HepG2 (cell line): ENCODE results near the gene ANTXR1. TPM values are rescaled to one million over a fixed set of nuclear protein-coding genes. Genes with fewer than 3 reads are reported as not detected.

Experiments used
- ATAC-seq: fragments of 200-7000 bp; cut with Tn5 transposase; 3 replicates; pipeline ENCODE4 v1.9.1; 2020; ENCODE audit warnings: mild to moderate bottlenecking, moderate library complexity
- BruUV-seq: library from RNA; stranded (reverse); fragments of 400-500 nt; replicated peaks from 2 replicates; lab custom pipeline; 2021; lab: Mats Ljungman, UMichigan
- CTCF ChIA-PET: fragments of 300-600 bp; formaldehyde crosslinking; extraction: SDS; loops from one replicate; lab custom pipeline; 2021; ENCODE audit warnings: low total read pairs, inconsistent platforms, low intra/inter-chr PET ratio; lab: Yijun Ruan, JAX
- POLR2A ChIA-PET: fragments of 350-600 bp; sonication (Branson Sonifier 250); formaldehyde crosslinking; loops from one replicate; lab custom pipeline; 2020; ENCODE audit warnings: antibody characterized with exemption, inconsistent platforms; lab: Yijun Ruan, JAX
- DNase-seq: peaks from one replicate; pipeline ENCODE4 v3.0.0-alpha.2; 2015; ENCODE audit warnings: low spot score
- FAIRE-seq: peaks from 3 replicates; lab custom pipeline; 2011; peaks lifted over from hg19 to GRCh38; lab: Jason Lieb, UNC
- H2AFZ ChIP-seq: one replicate; pipeline ENCODE4 v1.6.1; 2011; ENCODE audit warnings: low read length, inconsistent platforms
- H3K27ac ChIP-seq: fragments of 300-600 bp; 3 replicates; pipeline ENCODE4 v1.8.0; 2011; ENCODE audit warnings: mixed run types, mild to moderate bottlenecking, mixed read lengths, low read length, inconsistent platforms; ENCODE audit not compliant: insufficient read depth; ENCODE audit errors: extremely low read length
- H3K27me3 ChIP-seq, 2 experiments: fragments of 200-600 bp in 1 of 2; 2 replicates in 1 of 2; 3 replicates in 1 of 2; pipeline versions ENCODE4 v1.6.0 to v1.8.0; 2011; ENCODE audit warnings: low read length in 2 of 2, mild to moderate bottlenecking in 2 of 2, moderate library complexity in 2 of 2, inconsistent platforms in 1 of 2; ENCODE audit not compliant: insufficient read depth in 2 of 2, control insufficient read depth in 1 of 2
- H3K36me3 ChIP-seq, 2 experiments: fragments of 200-600 bp in 1 of 2; replicated peaks in 1 of 2; 2 replicates in 1 of 2; 3 replicates in 1 of 2; pipeline versions ENCODE4 v1.5.1 to v1.8.0; 2011; ENCODE audit warnings: low read length in 2 of 2, inconsistent platforms in 1 of 2; ENCODE audit not compliant: insufficient read depth in 2 of 2, control insufficient read depth in 1 of 2
- H3K4me1 ChIP-seq: 2 replicates; pipeline ENCODE4 v1.5.1; 2012; ENCODE audit warnings: low read length, inconsistent platforms; ENCODE audit not compliant: insufficient read depth
- H3K4me2 ChIP-seq: 2 replicates; pipeline ENCODE4 v1.6.0; 2011; ENCODE audit warnings: low read depth, low read length, inconsistent platforms
- H3K4me3 ChIP-seq, 3 experiments: fragments of 200-600 bp in 1 of 3; sonication (generic), shearing (Covaris generic) in 1 of 3; replicated peaks in 1 of 3; 2 replicates each; pipeline ENCODE4 v1.5.1; 2011 to 2016; ENCODE audit warnings: low read length in 3 of 3, inconsistent platforms in 2 of 3, low read depth in 2 of 3, mild to moderate bottlenecking in 2 of 3, control low read depth in 1 of 3, mixed read lengths in 1 of 3; ENCODE audit not compliant: insufficient read depth in 1 of 3
- H3K79me2 ChIP-seq: one replicate; pipeline ENCODE4 v1.6.1; 2011; ENCODE audit warnings: low read length, inconsistent platforms; ENCODE audit not compliant: insufficient read depth
- H3K9ac ChIP-seq: 2 replicates; pipeline ENCODE4 v1.6.0; 2011; ENCODE audit warnings: mild to moderate bottlenecking, low read depth, low read length, inconsistent platforms; ENCODE audit not compliant: insufficient read depth
- H3K9me3 ChIP-seq: 2 replicates; pipeline ENCODE4 v1.5.1; 2012; ENCODE audit warnings: mild to moderate bottlenecking, low read length
- H4K20me1 ChIP-seq: 2 replicates; pipeline ENCODE4 v1.6.0; 2011; ENCODE audit warnings: inconsistent platforms, mild to moderate bottlenecking, low read length, moderate library complexity; ENCODE audit not compliant: insufficient read depth
- ATM ChIP-seq: fragments of 450-650 bp; IDR thresholded peaks from 2 replicates; pipeline ENCODE4 v1.7.1; 2017; ENCODE audit warnings: mild to moderate bottlenecking, borderline replicate concordance
- DPF2 ChIP-seq: sonication (generic); formaldehyde crosslinking; IDR thresholded peaks from 2 replicates; pipeline ENCODE4 v1.4.0; 2020; ENCODE audit warnings: mild to moderate bottlenecking, low read depth, missing genetic modification reagents, borderline replicate concordance
- JARID2 ChIP-seq: sonication (generic); formaldehyde crosslinking; IDR thresholded peaks from 2 replicates; pipeline ENCODE4 v1.8.1; 2023; ENCODE audit warnings: missing genetic modification reagents, inconsistent platforms; ENCODE audit not compliant: insufficient replicate concordance
- LCORL ChIP-seq, 2 experiments: fragments of 450-650 bp in 1 of 2; sonication (generic) in 1 of 2; formaldehyde crosslinking in 1 of 2; IDR thresholded peaks; 2 replicates each; pipeline versions ENCODE4 v1.5.0 to v1.6.1; 2017 to 2020; ENCODE audit warnings: antibody characterized with exemption in 1 of 2, missing genetic modification reagents in 1 of 2
- MAZ ChIP-seq, 2 experiments: sonication (generic) in 1 of 2; formaldehyde crosslinking in 1 of 2; IDR thresholded peaks; 2 replicates each; pipeline versions ENCODE4 v1.5.0 to v1.6.1; 2012 to 2020; ENCODE audit warnings: low read depth in 2 of 2, mild to moderate bottlenecking in 2 of 2, borderline replicate concordance in 1 of 2, improper control_type of control experiment in 1 of 2, low read length in 1 of 2, missing genetic modification reagents in 1 of 2, moderate library complexity in 1 of 2
- RAD51 ChIP-seq: fragments of 450-650 bp; IDR thresholded peaks from 2 replicates; pipeline ENCODE4 v1.6.1; 2016; ENCODE audit warnings: borderline replicate concordance
- RFXANK ChIP-seq: IDR thresholded peaks from 2 replicates; pipeline ENCODE4 v1.6.1; 2016
- SP140L ChIP-seq: sonication (generic); formaldehyde crosslinking; IDR thresholded peaks from 2 replicates; pipeline ENCODE4 v1.4.0; 2020; ENCODE audit warnings: missing genetic modification reagents, borderline replicate concordance
- SRSF1 ChIP-seq: fragments of 200-400 bp; formaldehyde crosslinking; optimal IDR thresholded peaks from 2 replicates; pipeline ENCODE3; 2017; ENCODE audit warnings: mild to moderate bottlenecking, low read depth, low read length, moderate library complexity
- SSRP1 ChIP-seq: IDR thresholded peaks from 2 replicates; pipeline ENCODE4 v1.6.1; 2016; ENCODE audit warnings: control low read depth
- TAF1 ChIP-seq: sonication (generic); formaldehyde crosslinking; IDR thresholded peaks from 2 replicates; pipeline ENCODE4 v1.4.0; 2020; ENCODE audit warnings: missing genetic modification reagents
- ZNF234 ChIP-seq: sonication (generic); formaldehyde crosslinking; conservative IDR thresholded peaks from 2 replicates; pipeline ENCODE4 v1.5.1; 2020; ENCODE audit warnings: mild to moderate bottlenecking, missing genetic modification reagents
- ZNF749 ChIP-seq: sonication (generic); formaldehyde crosslinking; IDR thresholded peaks from 2 replicates; pipeline ENCODE4 v1.8.0; 2022; ENCODE audit warnings: mild to moderate bottlenecking, missing genetic modification reagents, moderate library complexity, borderline replicate concordance
- WGBS: methylation state at CpG from one replicate; pipeline ENCODE4 v1.1.6; 2017; ENCODE audit warnings: low lambda C conversion rate; 5-methylcytosine and 5-hydroxymethylcytosine counted together
- in situ Hi-C: cut with HindIII; loops from 2 replicates; pipeline ENCODE4 v1.10.0; 2017; ENCODE audit warnings: low pct_unique_long_range_greater_than_20kb; ENCODE audit not compliant: extremely low pct_ligation_motif_present
- intact Hi-C: fragments of 100-400 bp; cut with micrococcal nuclease; formaldehyde crosslinking; loops from one replicate; pipeline ENCODE4 v1.10.0; 2022; ENCODE audit not compliant: unreplicated experiment
- polyA plus RNA-seq, 8 experiments: library from polyadenylated mRNA; depleted of rRNA in 3 of 8; stranded (reverse) in 7 of 8; unstranded in 1 of 8; fragments of >200 nt; fragmentation: Illumina TruSeq in 4 of 8; extraction: Trizol in 4 of 8; gene quantifications; 2 replicates each; pipeline versions ENCODE4 v1.2.1 to v1.2.3, GENCODE V29; 2011 to 2016; ENCODE audit warnings: low read depth in 4 of 8, missing spikeins in 1 of 8, mixed read lengths in 1 of 8; ENCODE audit not compliant: insufficient read depth in 1 of 8
- total RNA-seq, 5 experiments: library from RNA; depleted of rRNA; stranded (reverse); fragments of >200 nt; fragmentation: Illumina TruSeq; extraction: Trizol; gene quantifications; 2 replicates each; pipeline ENCODE4 v1.2.3, GENCODE V29; 2016; ENCODE audit warnings: low read depth in 1 of 5
- TF ChIP-seq, protein P1 (sequence below): sonication (generic); formaldehyde crosslinking; IDR thresholded peaks from 2 replicates; pipeline ENCODE4 v1.8.1; 2023; ENCODE audit warnings: mild to moderate bottlenecking, inconsistent platforms, moderate library complexity, missing genetic modification reagents, borderline replicate concordance
- TF ChIP-seq, protein P2 (sequence below): sonication (generic); formaldehyde crosslinking; IDR thresholded peaks from 2 replicates; pipeline ENCODE4 v1.5.1; 2020; ENCODE audit warnings: mild to moderate bottlenecking, missing genetic modification reagents
- TF ChIP-seq, protein P3 (sequence below): sonication (generic); formaldehyde crosslinking; IDR thresholded peaks from 2 replicates; pipeline ENCODE4 v1.4.0; 2020; ENCODE audit warnings: missing genetic modification reagents, borderline replicate concordance

ANTXR1 gene
- total and polyA plus RNA-seq, 2 of the 13 experiments (the other 11 are each of a cell fraction or from before 2014, with no cell fraction given), result 4.5 to 12.7 TPM

DNA sequence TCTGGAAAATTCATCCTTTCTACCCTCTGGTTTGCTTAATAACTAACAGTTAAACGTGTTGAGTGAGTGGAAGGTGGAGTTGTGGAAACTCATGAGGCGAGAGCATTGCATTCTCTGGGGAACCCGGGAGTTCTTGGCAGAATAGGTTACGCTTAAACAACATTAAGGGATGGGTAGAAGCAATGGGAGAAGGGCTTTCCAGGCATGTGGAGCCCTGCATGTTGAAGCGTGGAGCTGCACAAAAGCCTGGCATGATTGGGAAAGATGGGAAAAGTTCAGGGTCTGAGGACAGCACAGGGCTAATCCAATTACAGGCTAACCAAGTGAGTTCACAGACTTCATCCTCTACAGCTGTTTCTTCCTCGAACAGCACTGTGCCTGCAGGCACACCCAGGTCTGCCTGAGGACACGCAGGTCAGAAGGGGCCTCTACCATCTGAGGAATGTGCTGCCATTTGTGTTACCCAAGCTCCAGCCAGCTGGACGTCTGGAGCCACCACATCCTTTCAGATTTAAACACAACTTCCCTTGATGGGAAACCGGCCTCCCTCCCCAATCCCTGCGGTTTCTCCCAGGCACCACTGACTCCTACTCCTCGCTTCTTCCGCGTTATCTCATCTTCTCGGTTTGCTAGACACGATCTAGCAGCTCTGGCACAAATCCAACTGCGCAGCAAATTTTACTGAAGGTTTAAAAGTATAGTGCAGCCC lies 164.2 kb downstream of the ANTXR1 start:
- H4K20me1 ChIP-seq, result no peaks in the 10 kb centered on the region
- peak overlapping the region in 1 of 3 experiments; percentile 36; a peak in 3 of 6 replicates for H3K4me3 ChIP-seq
- POLR2A ChIA-PET, result interaction anchor here (0.6 to 3.9 kb wide), 21 partner anchors 8 to 260 kb away, joined by 3 to 46 read pairs (median 6); partner anchors contain the start of gene NFU1
- H3K9ac ChIP-seq, result peak overlapping the region; percentile 74
- whole genome bisulfite sequencing, result 67% methylated on average over 15 of the region's 16 CpGs
- CTCF ChIA-PET, result no interaction called here
- H3K27ac ChIP-seq, result peak overlapping the region; percentile 94
- DNase-seq, result peak; percentile 74
- intact Hi-C loops (loop anchor here (5.0 to 10.0 kb wide), 2 partner anchors 105 to 208 kb away; partner anchors contain the start of gene GFPT1), in situ Hi-C loops (no loop called here)
- H3K36me3 ChIP-seq, result peaks cover 0 to 1% of the 10 kb centered on the region in 2 experiments; a peak in 1 of 5 replicates
- peaks cover 68% of the 10 kb centered on the region for H3K4me1 ChIP-seq
- H3K27me3 ChIP-seq, result no peaks in the 10 kb centered on the region
- FAIRE-seq, result peak; percentile 56
- no peaks in the 10 kb centered on the region for H3K9me3 ChIP-seq
- no peaks in the 10 kb centered on the region for H3K79me2 ChIP-seq
- ATAC-seq, result peak; percentile 68
- BruUV-seq, result no TSS peak
- peak overlapping the region; percentile 43 for H2AFZ ChIP-seq
- peak overlapping the region; percentile 69 for H3K4me2 ChIP-seq
- TF ChIP-seq, protein P1, sequence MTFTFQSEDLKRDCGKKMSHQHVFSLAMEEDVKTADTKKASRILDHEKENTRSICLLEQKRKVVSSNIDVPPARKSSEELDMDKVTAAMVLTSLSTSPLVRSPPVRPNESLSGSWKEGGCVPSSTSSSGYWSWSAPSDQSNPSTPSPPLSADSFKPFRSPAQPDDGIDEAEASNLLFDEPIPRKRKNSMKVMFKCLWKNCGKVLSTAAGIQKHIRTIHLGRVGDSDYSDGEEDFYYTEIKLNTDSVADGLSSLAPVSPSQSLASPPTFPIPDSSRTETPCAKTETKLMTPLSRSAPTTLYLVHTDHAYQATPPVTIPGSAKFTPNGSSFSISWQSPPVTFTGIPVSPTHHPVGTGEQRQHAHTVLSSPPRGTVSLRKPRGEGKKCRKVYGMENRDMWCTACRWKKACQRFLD (CRISPR knock-in tag), result no peak
- TF ChIP-seq SP140L (CRISPR knock-in tag) (no peak), RAD51 (no peak), ZNF749 (CRISPR knock-in tag) (no peak), LCORL (IDR thresholded peaks at IDR 0.05) (no peak), LCORL (CRISPR knock-in tag; IDR thresholded peaks at IDR 0.05) (no peak), JARID2 (no peak), ZNF234 (no peak), SRSF1 (peak; percentile 15), RFXANK (CRISPR knock-in tag) (no peak), SSRP1 (no peak), ATM (no peak), DPF2 (CRISPR knock-in tag) (no peak), TAF1 (CRISPR knock-in tag) (no peak), MAZ (IDR thresholded peaks at IDR 0.05; ENCODE audit: borderline replicate concordance, low read depth, low read length) (no peak), MAZ (CRISPR knock-in tag; IDR thresholded peaks at IDR 0.05; ENCODE audit: low read depth) (no peak)
- TF ChIP-seq, protein P2, sequence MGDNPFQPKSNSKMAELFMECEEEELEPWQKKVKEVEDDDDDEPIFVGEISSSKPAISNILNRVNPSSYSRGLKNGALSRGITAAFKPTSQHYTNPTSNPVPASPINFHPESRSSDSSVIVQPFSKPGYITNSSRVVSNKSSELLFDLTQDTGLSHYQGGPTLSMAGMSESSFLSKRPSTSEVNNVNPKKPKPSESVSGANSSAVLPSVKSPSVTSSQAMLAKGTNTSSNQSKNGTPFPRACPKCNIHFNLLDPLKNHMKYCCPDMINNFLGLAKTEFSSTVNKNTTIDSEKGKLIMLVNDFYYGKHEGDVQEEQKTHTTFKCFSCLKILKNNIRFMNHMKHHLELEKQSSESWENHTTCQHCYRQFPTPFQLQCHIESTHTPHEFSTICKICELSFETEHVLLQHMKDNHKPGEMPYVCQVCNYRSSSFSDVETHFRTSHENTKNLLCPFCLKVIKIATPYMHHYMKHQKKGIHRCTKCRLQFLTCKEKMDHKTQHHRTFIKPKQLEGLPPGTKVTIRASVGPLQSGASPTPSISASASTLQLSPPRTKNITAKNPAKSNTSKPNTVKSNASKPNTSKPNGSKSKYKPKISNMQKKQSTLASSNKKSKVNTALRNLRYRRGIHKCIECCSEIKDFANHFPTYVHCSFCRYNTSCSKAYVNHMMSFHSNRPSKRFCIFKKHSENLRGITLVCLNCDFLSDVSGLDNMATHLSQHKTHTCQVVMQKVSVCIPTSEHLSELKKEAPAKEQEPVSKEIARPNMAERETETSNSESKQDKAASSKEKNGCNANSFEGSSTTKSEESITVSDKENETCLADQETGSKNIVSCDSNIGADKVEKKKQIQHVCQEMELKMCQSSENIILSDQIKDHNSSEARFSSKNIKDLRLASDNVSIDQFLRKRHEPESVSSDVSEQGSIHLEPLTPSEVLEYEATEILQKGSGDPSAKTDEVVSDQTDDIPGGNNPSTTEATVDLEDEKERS (CRISPR knock-in tag), result no peak
- TF ChIP-seq, protein P3, sequence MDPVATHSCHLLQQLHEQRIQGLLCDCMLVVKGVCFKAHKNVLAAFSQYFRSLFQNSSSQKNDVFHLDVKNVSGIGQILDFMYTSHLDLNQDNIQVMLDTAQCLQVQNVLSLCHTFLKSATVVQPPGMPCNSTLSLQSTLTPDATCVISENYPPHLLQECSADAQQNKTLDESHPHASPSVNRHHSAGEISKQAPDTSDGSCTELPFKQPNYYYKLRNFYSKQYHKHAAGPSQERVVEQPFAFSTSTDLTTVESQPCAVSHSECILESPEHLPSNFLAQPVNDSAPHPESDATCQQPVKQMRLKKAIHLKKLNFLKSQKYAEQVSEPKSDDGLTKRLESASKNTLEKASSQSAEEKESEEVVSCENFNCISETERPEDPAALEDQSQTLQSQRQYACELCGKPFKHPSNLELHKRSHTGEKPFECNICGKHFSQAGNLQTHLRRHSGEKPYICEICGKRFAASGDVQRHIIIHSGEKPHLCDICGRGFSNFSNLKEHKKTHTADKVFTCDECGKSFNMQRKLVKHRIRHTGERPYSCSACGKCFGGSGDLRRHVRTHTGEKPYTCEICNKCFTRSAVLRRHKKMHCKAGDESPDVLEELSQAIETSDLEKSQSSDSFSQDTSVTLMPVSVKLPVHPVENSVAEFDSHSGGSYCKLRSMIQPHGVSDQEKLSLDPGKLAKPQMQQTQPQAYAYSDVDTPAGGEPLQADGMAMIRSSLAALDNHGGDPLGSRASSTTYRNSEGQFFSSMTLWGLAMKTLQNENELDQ, result no peak
